Parathyroid adenoma (tissue), 2 donors: ENCODE data around the gene DDX24.

ENCODE experiments used
- H2AFZ ChIP-seq: fragments of 300-600 bp; sonication (generic); one replicate; pipeline ENCODE4 v1.7.0; 2017; ENCODE audit warnings: antibody characterized with exemption, mild to moderate bottlenecking
- H3K27ac ChIP-seq: fragments of 300-600 bp; sonication (generic); one replicate; pipeline ENCODE4 v1.7.0; 2017
- H3K27me3 ChIP-seq: fragments of 300-600 bp; sonication (generic); one replicate; pipeline ENCODE4 v1.7.0; 2017; ENCODE audit warnings: low read length; ENCODE audit not compliant: control insufficient read depth, insufficient read depth
- H3K36me3 ChIP-seq: fragments of 300-600 bp; sonication (generic); one replicate; pipeline ENCODE4 v1.7.0; 2017; ENCODE audit warnings: low read length; ENCODE audit not compliant: control insufficient read depth, insufficient read depth
- H3K4me1 ChIP-seq: fragments of 300-600 bp; sonication (generic); one replicate; pipeline ENCODE4 v1.7.0; 2017; ENCODE audit warnings: control low read depth
- H3K4me2 ChIP-seq: fragments of 300-600 bp; sonication (generic); one replicate; pipeline ENCODE4 v1.7.0; 2017; ENCODE audit warnings: low read length
- H3K4me3 ChIP-seq: fragments of 300-600 bp; sonication (generic); one replicate; pipeline ENCODE4 v1.7.0; 2017; ENCODE audit warnings: low read depth, low read length
- H3K79me2 ChIP-seq: fragments of 300-600 bp; sonication (generic); one replicate; pipeline ENCODE4 v1.7.0; 2017; ENCODE audit warnings: control low read depth
- H3K9ac ChIP-seq: fragments of 300-600 bp; sonication (generic); one replicate; pipeline ENCODE4 v1.7.0; 2017; ENCODE audit warnings: mild to moderate bottlenecking
- H3K9me3 ChIP-seq: fragments of 300-600 bp; sonication (generic); one replicate; pipeline ENCODE4 v1.7.0; 2017; ENCODE audit warnings: low read length; ENCODE audit not compliant: control insufficient read depth
- CTCF ChIP-seq: fragments of 300-600 bp; sonication (generic); IDR thresholded peaks from one replicate; pipeline ENCODE4 v1.7.0; 2017; ENCODE audit warnings: antibody characterized with exemption, mild to moderate bottlenecking
- donor health status: primary hyperparathyroidism.

DDX24 gene

GRCh38 chr14:94124582-94125377 lies 43.8 kb upstream of the DDX24 start:
- no peak overlapping the region for H3K27ac ChIP-seq
- no peak for TF ChIP-seq CTCF
- no peak overlapping the region for H3K9ac ChIP-seq
- H3K36me3 ChIP-seq, result no peaks in the 10 kb centered on the region
- no peaks in the 10 kb centered on the region for H3K4me1 ChIP-seq
- no peak overlapping the region for H2AFZ ChIP-seq
- H3K4me2 ChIP-seq, result no peak overlapping the region
- H3K79me2 ChIP-seq, result no peaks in the 10 kb centered on the region
- no peak overlapping the region for H3K4me3 ChIP-seq
- H3K27me3 ChIP-seq, result no peaks in the 10 kb centered on the region
- no peaks in the 10 kb centered on the region for H3K9me3 ChIP-seq

- TF ChIP-seq CTCF, result no peak
Observed at GRCh38 chr14:94123868-94124267, 42.9 kb upstream of the DDX24 start.

GRCh38 chr14:94123296-94123695 lies 42.3 kb upstream of the DDX24 start:
- Histone ChIP-seq H3K9me3 (no peaks in the 10 kb centered on the region), H3K4me1 (no peaks in the 10 kb centered on the region), H3K27ac (no peak overlapping the region), H2AFZ (no peak overlapping the region), H3K4me2 (no peak overlapping the region), H3K79me2 (no peaks in the 10 kb centered on the region), H3K4me3 (no peak overlapping the region), H3K9ac (no peak overlapping the region), H3K36me3 (no peaks in the 10 kb centered on the region), H3K27me3 (no peaks in the 10 kb centered on the region)
- TF ChIP-seq CTCF, result no peak

More at GRCh38 chr14:94123868-94124267, 42.9 kb upstream of the DDX24 start:
- Histone ChIP-seq H3K27ac (no peak overlapping the region), H3K4me1 (no peaks in the 10 kb centered on the region), H3K4me3 (no peak overlapping the region), H3K9me3 (no peaks in the 10 kb centered on the region), H3K79me2 (no peaks in the 10 kb centered on the region), H3K36me3 (no peaks in the 10 kb centered on the region), H3K27me3 (no peaks in the 10 kb centered on the region), H3K4me2 (no peak overlapping the region), H2AFZ (no peak overlapping the region), H3K9ac (no peak overlapping the region)

- Histone ChIP-seq H3K4me1 (no peaks in the 10 kb centered on the region), H3K9ac (no peak overlapping the region), H3K27me3 (no peaks in the 10 kb centered on the region), H3K79me2 (no peaks in the 10 kb centered on the region), H3K9me3 (no peaks in the 10 kb centered on the region), H3K27ac (no peak overlapping the region), H2AFZ (no peak overlapping the region), H3K36me3 (no peaks in the 10 kb centered on the region), H3K4me2 (no peak overlapping the region), H3K4me3 (no peak overlapping the region)
- no peak for TF ChIP-seq CTCF
Observed at GRCh38 chr14:94122438-94122837, 41.4 kb upstream of the DDX24 start.

- Histone ChIP-seq H3K9me3 (no peaks in the 10 kb centered on the region), H3K4me2 (no peak overlapping the region), H2AFZ (no peak overlapping the region), H3K27me3 (no peaks in the 10 kb centered on the region), H3K4me1 (no peaks in the 10 kb centered on the region), H3K9ac (no peak overlapping the region), H3K36me3 (no peaks in the 10 kb centered on the region), H3K27ac (no peak overlapping the region), H3K79me2 (no peaks in the 10 kb centered on the region), H3K4me3 (no peak overlapping the region)
- TF ChIP-seq CTCF, result no peak
Observed at GRCh38 chr14:94121485-94121884, 40.5 kb upstream of the DDX24 start.
